Activated T-helper 1 cell treated with Interleukin-2 at 50 U/mL for 16 hours (primary cell): ENCODE data around the gene KCNQ2.

Experiments used
- DNase-seq: peaks from one replicate; pipeline ENCODE4 v3.0.0-alpha.2; 2020; ENCODE audit warnings: low read depth

KCNQ2 gene

GRCh38 chr20:63403403-63404105 lies 68.9 kb downstream of the KCNQ2 start:
- DNase-seq: no peak

- DNase-seq: no peak
Measured at GRCh38 chr20:63402860-63403220, 69.6 kb downstream of the KCNQ2 start.

- DNase-seq: no peak
Measured at GRCh38 chr20:63402181-63402859, 70.1 kb downstream of the KCNQ2 start.

GRCh38 chr20:63401384-63402110 lies 70.9 kb downstream of the KCNQ2 start:
- DNase-seq: no peak

GRCh38 chr20:63400486-63401210 lies 71.8 kb downstream of the KCNQ2 start:
- DNase-seq: no peak

- no peak for DNase-seq
Measured at GRCh38 chr20:63399596-63400375, 72.7 kb downstream of the KCNQ2 start.

- no peak for DNase-seq
Measured at GRCh38 chr20:63398744-63399514, 73.5 kb downstream of the KCNQ2 start.

- no peak for DNase-seq
Measured at GRCh38 chr20:63397946-63398450, 74.5 kb downstream of the KCNQ2 start.

- no peak for DNase-seq
Measured at GRCh38 chr20:63397155-63397843, 75.2 kb downstream of the KCNQ2 start.

- no peak for DNase-seq
Measured at GRCh38 chr20:63396300-63396699, 76.2 kb downstream of the KCNQ2 start.

GRCh38 chr20:63395723-63396122 lies 76.7 kb downstream of the KCNQ2 start:
- no peak for DNase-seq

- no peak for DNase-seq
Measured at GRCh38 chr20:63394920-63395455, 77.5 kb downstream of the KCNQ2 start.

GRCh38 chr20:63394069-63394919 lies 78.2 kb downstream of the KCNQ2 start:
- DNase-seq: no peak

- no peak for DNase-seq
Measured at GRCh38 chr20:63393566-63393965, 78.9 kb downstream of the KCNQ2 start.

GRCh38 chr20:63392465-63393365 lies 79.7 kb downstream of the KCNQ2 start:
- no peak for DNase-seq

GRCh38 chr20:63387917-63388316 lies 84.5 kb downstream of the KCNQ2 start:
- DNase-seq: no peak

GRCh38 chr20:63387393-63387792 lies 85.1 kb downstream of the KCNQ2 start:
- DNase-seq: no peak

- DNase-seq: no peak
Measured at GRCh38 chr20:63386491-63386890, 86.0 kb downstream of the KCNQ2 start.
